ENCODE measurements around the gene FIZ1.
"Not testable (repeated sequence)": the region's sequence is repeated elsewhere in the genome, so short reads cannot be mapped to it uniquely, and the experiment has no call there.

FIZ1 gene

DNA sequence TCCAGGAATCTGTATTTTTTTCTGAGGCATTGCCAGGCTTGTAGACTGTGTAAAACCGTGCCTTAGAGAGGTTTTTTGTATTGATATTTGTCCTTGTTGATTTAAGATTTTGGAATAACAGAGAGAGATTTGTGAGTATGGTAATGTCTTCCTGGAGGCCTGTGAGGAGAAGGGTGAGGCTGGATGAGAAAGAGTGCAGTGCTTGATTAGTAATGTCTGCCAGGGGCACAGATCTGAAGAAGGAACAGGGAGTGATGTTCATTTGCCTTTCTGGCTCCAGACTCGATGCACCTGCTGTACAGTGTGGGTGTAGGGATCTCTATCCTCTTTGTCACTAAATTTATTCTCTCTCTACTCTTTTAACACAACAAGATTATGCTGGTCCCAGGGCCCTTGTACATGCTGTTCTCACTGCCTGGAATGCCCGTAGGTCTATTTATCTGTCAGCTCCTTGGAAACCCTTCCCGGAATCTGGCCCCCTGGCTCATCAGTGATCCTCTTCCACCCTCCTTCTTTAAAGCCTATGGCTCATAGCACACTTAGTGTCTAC, 4.2 kb downstream of the FIZ1 start:
- no peak for DNase-seq (ENCODE audit: low spot score)

GRCh38 chr19:55593096-55593772, 6.1 kb downstream of the FIZ1 start:
- DNase-seq (ENCODE audit: low spot score) = no peak

GRCh38 chr19:55592391-55593090, 6.8 kb downstream of the FIZ1 start:
- no peak for DNase-seq (ENCODE audit: low spot score)

DNA sequence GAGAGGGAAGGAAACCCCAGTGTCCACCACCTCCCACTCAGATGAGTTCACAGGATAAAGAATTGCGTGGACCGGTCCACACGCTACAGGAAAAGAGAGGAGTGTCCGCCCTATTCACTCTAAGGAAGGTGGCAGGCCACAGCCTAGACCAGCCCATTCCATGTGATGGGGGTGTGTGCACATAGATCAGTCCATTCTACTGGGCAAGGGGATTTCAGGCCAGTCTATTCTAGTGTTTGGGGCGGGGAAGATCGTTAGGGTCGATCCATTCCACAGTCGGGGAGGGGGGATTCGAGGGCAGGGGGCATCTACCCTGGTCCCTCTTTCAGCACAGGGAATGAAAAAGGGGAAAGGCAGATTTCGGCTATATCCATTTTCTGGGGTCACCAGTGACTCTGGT, 7.8 kb downstream of the FIZ1 start:
- DNase-seq (ENCODE audit: low spot score) = no peak

DNA sequence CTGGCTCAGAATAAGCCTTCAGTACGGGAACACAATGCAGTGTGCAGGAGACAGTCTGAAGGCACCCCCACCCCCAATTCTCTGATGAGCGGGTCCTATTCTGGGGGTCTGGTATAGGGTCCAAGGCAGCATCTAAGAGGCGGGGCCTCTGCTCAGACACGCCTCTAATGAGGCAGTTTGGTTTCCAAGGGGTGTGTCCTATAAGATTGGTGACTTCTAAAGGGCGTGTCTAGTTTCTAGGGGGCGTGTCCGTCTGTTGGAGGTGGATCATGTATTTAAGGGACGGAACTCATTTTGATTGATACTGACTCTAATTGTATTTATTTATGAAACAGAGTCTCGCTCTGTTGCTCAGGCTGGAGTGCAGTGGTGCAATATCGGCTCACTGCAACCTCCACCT, 8.7 kb downstream of the FIZ1 start:
- DNase-seq (ENCODE audit: low spot score) = no peak

DNA sequence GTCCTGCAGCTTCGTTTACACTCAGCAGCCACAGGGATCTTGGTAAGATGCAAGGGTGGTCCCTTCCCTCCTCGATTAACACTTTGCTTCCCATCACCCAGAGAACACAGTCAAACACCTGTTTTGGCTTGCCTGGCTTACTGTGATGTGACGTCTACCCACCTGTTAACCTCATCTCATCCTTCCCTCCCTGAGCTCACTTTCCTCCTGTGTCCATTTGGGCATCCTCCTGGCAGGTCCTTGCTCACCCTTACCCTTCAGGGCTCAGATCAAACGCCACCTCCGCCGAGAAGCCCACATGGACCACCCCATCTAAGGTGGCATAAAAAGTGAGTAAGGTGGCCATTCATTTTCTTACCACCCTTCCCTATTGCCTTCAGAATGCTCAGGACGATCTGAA, 9.2 kb downstream of the FIZ1 start:
- DNase-seq (ENCODE audit: low spot score) = no peak

- no peak for DNase-seq (ENCODE audit: low spot score)
Measured at GRCh38 chr19:55588738-55589137, 10.6 kb downstream of the FIZ1 start.

DNA sequence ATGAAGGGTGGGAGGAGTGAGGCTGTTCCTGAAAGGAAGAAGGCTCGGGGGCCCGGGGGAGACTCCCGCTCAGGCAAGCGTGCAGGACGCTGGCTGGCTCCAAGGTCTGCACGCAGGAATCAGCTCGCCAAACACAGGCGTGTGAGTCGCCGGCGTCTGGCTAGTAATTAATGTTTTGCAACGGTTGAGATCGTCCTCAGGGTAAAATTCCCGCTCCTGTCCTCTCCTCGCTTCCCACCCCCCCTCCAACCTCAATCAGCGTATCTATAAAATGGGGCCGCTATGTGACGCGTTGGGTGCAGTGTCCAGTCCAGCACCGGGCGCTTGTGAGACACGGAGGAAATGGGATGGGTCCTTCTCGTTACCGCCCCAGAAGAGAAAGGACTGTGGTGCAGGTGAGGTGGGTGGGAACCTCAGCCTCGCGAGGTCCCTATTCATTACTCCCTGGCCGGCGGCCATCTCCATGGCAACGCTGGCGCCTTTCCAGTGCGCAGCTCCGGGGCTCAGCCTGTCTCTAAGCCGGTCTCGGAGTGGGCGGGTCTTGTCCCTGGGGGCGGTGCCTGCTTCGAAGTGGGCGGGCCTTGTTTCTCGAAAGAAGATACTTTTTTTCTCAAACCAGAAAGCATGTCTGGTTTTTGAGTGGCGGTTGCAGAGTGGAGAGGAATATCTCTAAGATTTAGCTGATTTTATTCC, 12.2 kb downstream of the FIZ1 start:
- DNase-seq (ENCODE audit: low spot score) = peak; percentile 77

DNA sequence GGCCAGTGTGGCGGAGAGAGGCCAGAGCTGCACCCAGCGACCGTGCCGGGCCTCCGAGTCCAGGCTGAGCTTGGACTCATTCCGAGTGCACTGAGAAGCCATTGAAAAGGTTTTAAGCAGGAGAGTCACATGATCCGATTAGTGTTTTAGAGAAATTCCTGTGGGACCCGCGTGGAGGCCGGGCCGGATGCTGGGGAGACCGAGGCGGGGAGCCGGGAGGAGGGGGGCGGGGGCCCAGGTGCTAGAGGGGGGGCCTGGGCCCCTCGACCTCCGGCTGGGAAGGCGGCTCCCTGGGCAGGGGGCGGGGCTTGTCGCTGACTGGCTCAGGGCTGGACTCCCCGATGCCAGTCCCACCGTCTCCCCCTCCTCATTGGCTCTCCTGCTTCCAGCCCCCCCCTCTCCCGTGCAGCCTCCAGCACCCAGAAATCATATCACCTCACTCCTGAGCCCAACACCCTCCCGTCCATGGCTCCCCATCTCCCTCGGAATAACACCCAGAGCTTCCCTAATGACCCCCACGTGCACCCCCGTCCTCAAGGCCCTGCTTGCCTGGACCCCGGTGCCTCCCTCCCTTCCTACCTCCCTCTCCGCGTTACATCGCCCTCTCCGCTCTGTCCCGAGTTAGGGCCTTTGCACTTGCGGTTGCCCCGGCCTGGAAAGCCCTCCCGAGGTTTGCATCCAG, 13.5 kb downstream of the FIZ1 start:
- no peak for DNase-seq (ENCODE audit: low spot score)

- DNase-seq (ENCODE audit: low spot score) = no peak
Measured at GRCh38 chr19:55584871-55585270, 14.4 kb downstream of the FIZ1 start.

DNA sequence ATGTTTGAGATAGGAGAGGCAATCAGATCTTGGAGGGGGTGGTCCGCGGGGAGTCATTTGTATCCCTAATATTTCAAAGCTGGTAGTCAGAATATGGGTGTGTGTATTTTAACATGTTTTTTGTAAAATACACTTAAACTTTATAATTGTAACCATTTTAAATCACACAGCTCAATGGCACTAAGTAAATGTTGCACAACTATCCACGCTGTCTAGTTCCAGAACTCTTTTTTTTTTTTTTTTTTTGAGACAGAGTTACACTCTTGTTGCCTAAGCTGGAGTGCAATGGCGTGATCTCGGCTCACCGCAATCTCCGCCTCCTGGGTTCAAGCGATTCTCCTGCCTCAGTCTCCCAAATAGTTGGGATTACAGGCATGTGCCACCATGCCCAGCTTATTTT, 15.4 kb downstream of the FIZ1 start:
- DNase-seq (ENCODE audit: low spot score) = not testable (repeated sequence)

DNA sequence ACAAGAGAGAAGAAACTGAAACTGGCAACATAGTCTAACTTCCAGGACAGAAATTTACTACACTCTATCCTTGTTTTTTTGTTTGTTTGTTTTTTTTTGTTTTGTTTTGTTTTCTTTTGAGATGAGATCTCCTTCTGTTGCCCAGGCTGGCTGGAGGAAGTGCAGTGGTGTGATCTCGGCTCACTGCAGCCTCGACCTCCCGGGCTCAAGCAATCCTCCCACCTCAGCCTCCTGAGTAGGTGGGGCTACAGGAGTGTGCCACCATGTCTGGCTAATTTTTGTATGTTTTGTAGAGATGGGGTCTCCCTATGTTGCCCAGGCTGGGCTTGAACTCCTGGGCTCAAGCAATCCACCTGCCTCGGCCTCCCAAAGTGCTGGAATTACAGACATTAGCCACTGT, 17.0 kb downstream of the FIZ1 start:
- not testable (repeated sequence) for DNase-seq (ENCODE audit: low spot score)

DNA sequence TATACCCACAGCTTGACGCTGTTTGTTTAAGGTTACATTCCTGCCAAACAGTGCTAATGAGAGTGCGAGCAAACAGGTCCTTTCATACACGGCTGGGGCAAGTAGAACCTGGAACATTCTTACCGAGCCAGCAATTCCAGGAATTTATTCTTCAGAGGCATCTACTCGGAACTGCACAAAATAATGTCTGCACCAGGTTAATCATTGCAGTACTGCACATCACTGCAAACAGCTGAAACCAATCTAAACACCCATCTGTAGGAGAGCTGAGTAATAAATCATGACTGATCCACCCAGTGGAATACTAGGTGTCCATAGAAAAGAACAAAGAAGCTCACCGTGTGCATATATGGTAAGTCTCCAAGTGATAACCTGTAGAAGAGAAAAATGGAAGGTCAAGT, 17.5 kb downstream of the FIZ1 start:
- no peak for DNase-seq (ENCODE audit: low spot score)

DNA sequence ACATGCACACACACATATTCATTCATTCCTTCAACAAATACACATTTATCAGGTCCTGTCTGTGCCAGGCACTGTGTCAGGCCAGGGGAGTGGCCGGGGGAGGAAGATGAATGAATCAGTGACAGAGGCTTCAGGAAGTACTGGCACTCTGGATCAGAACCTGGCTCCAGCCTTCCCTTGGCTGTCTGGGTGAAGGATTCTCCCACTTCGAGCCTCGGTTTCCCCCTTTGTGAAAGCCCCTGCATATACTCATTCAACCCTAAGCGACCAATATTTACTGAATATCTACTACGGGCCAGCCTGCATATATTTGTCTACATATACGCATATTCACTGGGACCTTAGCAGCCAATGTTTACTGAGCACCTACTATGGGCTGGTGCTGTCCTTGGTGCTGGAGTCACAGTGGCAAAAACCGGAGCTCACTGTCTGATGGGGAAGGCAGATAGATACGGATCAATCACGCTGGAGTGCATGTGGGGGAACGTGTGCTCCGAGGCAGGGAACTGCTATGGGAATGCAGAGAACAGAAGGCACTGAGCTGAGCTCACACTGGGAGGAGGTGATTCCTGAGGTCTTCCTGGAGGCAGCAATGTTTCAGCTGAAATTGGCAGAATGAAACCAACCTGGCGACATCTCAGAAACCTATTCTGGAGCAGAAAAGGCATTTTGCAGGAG, 18.0 kb downstream of the FIZ1 start:
- DNase-seq (ENCODE audit: low spot score) = peak; percentile 42

DNA sequence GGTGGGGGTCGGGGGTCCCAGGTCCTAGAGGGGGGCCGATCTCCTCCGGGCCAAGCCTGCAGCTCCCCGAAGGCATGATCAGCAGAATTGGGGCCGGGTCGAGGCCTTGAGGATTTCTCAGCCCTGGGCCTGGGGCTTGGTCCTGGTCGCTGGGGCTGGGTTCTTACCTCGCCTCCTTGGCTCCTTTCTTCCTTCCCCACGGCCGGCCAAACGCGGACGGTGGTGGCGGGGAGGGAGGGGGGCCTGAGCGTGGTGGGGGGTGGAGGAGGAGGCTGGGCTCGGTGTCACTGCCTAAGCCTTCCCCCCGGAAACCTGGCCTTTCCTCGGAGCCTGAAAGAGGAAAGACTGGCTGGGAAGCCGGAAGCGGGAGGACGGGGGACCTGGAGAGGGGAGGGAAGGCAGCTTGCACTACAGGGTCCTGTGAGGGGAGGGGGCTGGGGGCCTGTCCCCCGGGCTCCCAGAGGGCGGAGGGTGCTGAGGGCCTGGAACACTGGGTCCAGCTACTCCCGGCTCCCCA, 18.6 kb downstream of the FIZ1 start, which contains the start of gene ZNF579:
Gene ZNF579 (minus strand): TSS at position 221 of the 517 bp plus-strand sequence. CDS start 1,209 bp downstream, outside the sequence.
- DNase-seq (ENCODE audit: low spot score) = peak; percentile 86

DNA sequence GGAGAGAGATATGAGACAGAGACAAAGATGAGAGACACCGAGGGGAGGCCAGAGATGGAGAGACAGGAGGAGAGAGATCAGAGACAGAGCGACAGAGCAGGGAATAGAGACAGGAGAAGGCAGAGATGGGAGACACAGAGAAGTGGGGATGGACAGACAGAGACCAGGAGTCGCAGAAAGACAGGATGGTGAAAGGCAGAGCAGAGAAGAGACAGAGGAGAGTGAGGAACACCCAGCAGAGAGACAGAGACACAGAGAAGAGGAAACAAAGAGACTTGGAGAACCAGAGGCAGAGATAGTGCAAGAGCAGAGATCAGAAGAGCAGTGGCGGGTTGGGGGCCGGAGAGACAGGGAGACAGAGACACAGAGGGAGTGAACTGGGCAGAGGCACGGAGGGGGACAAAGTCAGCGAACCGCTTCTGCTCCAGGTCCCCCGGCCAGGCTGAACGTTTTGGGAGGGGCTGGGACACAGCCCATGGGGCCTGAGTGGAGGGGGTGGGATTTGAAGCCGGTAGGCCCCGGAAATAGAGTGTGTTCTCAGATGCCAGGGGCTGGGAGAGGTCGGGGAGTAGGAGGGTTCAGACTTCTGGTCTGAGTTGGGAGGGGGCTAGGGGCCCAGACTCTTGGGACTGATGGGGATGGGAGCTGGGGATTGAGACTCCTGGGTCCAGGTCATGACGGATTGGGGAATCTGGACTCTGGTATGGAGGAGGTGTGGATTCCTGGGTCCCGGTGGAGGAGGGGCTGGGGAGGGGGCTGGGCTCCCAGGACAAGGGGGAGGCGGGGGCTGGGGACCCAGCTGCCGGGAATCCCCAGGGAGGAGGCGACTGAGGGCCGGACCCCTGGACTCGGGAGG, 19.3 kb downstream of the FIZ1 start:
- DNase-seq (ENCODE audit: low spot score) = no peak

- no peak for DNase-seq (ENCODE audit: low spot score)
Measured at GRCh38 chr19:55578761-55579747, 20.3 kb downstream of the FIZ1 start.

- no peak for DNase-seq (ENCODE audit: low spot score)
Measured at GRCh38 chr19:55578031-55578760, 21.1 kb downstream of the FIZ1 start.

DNA sequence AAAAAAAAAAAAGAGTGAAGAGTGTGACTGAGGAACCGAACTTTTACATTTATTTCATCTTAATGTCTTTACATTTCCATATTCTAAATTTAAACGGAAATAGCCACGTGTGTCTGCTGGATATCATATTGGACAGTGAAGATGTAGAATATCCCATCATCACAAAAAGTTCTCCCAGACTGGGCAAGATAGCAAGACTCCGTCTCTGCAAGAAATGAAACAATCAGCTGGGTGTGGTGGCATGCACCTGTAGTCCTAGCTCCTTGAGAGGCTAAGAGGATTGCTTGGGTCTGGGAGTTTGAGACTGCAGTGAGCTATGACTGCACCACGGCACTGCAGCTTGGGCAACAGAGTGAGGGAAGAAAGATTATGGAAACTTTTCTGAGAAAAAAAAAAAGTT, 22.6 kb downstream of the FIZ1 start:
- no peak for DNase-seq (ENCODE audit: low spot score)
